Measurements from ENCODE around the gene DBET.

DNA sequence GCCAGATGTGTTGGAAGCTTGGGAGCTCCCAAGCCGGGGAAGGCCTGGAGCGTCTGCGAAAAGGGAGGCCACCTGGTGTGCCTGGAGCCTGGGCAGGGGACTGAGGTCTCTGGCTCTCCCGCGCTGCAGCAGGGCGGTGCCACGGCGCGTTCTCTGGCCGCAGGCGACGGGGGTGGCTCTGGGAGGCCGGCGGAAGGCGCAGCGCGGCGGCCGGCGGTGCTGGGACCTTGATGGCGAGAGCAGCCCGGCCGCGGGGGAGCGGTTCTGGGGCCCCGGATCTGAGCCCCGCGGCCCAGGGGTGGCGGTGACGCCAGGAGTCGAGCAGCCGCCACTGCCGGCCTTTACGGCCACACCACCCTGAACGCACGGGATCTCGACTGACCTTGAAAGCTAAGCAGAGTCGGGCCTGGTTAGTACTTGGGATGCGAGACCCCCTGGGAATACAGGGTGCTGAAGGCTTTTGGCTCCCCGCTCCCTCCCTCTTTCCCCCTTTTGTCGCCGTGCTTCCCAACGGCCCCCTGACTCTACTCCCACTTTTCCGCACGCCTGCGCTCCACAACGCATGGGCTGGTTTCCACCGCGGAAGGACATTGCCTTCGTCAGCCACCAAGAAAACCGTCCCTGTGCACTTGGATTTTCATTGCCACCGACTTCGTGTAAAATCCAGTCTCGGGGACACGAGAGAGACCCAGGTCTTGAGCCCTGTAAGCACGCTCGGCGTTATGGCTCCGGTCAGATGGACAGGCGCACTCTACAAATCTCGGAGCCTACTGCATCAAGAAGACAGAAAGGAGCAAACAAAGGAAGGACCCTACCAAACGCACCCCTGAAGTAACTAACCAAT, 46.7 kb upstream of the DBET start:
- no peak for TF ChIP-seq EP300 (IDR thresholded peaks at IDR 0.05)
- TF ChIP-seq, protein P1, sequence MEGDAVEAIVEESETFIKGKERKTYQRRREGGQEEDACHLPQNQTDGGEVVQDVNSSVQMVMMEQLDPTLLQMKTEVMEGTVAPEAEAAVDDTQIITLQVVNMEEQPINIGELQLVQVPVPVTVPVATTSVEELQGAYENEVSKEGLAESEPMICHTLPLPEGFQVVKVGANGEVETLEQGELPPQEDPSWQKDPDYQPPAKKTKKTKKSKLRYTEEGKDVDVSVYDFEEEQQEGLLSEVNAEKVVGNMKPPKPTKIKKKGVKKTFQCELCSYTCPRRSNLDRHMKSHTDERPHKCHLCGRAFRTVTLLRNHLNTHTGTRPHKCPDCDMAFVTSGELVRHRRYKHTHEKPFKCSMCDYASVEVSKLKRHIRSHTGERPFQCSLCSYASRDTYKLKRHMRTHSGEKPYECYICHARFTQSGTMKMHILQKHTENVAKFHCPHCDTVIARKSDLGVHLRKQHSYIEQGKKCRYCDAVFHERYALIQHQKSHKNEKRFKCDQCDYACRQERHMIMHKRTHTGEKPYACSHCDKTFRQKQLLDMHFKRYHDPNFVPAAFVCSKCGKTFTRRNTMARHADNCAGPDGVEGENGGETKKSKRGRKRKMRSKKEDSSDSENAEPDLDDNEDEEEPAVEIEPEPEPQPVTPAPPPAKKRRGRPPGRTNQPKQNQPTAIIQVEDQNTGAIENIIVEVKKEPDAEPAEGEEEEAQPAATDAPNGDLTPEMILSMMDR (IDR thresholded peaks at IDR 0.05): no peak
- no peak for TF ChIP-seq POLR2AphosphoS5 (IDR thresholded peaks at IDR 0.05)

All from gastroesophageal sphincter (tissue), 3 donors.